ENCODE results near the gene RANGRF. TPM values are rescaled to one million over a fixed set of nuclear protein-coding genes. Genes with fewer than 3 reads are reported as not detected.

RANGRF gene
- total and polyA plus RNA-seq, 4 donors = 6.9 to 19.9 (median 8.9) TPM

- 91% methylated on average over 7 of the region's 7 CpGs for WGBS
- TF ChIP-seq RXRA (IDR thresholded peaks at IDR 0.05) (no peak), GABPA (IDR thresholded peaks at IDR 0.05 in 1 of 2, conservative IDR thresholded peaks at IDR 0.05 in 1 of 2) (no peak), MAX (IDR thresholded peaks at IDR 0.05) (no peak), YY1 (IDR thresholded peaks at IDR 0.05) (no peak), CTCF (IDR thresholded peaks at IDR 0.05; ENCODE audit: low read depth, low read length, missing input control) (no peak), NR2F2 (IDR thresholded peaks at IDR 0.05) (no peak), FOXA1 (IDR thresholded peaks at IDR 0.05) (no peak), FOXA2 (IDR thresholded peaks at IDR 0.05) (no peak), REST (IDR thresholded peaks at IDR 0.05) (no peak), ATF3 (IDR thresholded peaks at IDR 0.05) (no peak), HNF4G (IDR thresholded peaks at IDR 0.05) (no peak), TAF1 (conservative IDR thresholded peaks at IDR 0.05) (no peak), JUND (IDR thresholded peaks at IDR 0.05) (no peak), SP1 (IDR thresholded peaks at IDR 0.05) (no peak), HNF4A (conservative IDR thresholded peaks at IDR 0.05) (no peak), ZBTB33 (IDR thresholded peaks at IDR 0.05) (no peak)
These were observed 11.2 kb upstream of the RANGRF start for GRCh38 chr17:8277317-8277716.

GRCh38 chr17:8282345-8282744 lies 6.1 kb upstream of the RANGRF start:
- Histone ChIP-seq H3K4me3 (ENCODE audit: low read depth in 1 of 3, low read length in 3 of 3) (no peak overlapping the region), H3K27me3 (ENCODE audit: control insufficient read depth in 4 of 4, insufficient read depth in 4 of 4, low read length in 3 of 4) (no peaks in the 10 kb centered on the region), H3K27ac (ENCODE audit: low read depth in 1 of 2, low read length in 2 of 2) (no peak overlapping the region), H3K4me1 (ENCODE audit: control insufficient read depth in 4 of 4, insufficient read depth in 4 of 4, low read length in 3 of 4) (peaks cover 6 to 26% (median 23%) of the 10 kb centered on the region in 4 donors), H3K9ac (ENCODE audit: low read depth in 1 of 2, low read length in 2 of 2) (no peak overlapping the region), H3K9me3 (ENCODE audit: control insufficient read depth in 4 of 4, low read length in 3 of 4) (no peaks in the 10 kb centered on the region), H3K36me3 (ENCODE audit: control insufficient read depth in 4 of 4, insufficient read depth in 3 of 4, low read depth in 1 of 4, low read length in 3 of 4) (no peaks in the 10 kb centered on the region)
- 65% methylated on average over 3 of the region's 3 CpGs for whole genome bisulfite sequencing
- TF ChIP-seq YY1 (IDR thresholded peaks at IDR 0.05) = no peak
- TF ChIP-seq NR2F2 (IDR thresholded peaks at IDR 0.05) = no peak
- DNase-seq (ENCODE audit: low spot score) = no peak

More at GRCh38 chr17:8277317-8277716, 11.2 kb upstream of the RANGRF start:
- no peaks in the 10 kb centered on the region for H3K36me3 ChIP-seq (ENCODE audit: control insufficient read depth in 4 of 4, insufficient read depth in 3 of 4, low read depth in 1 of 4, low read length in 3 of 4)
- no peak overlapping the region for H3K9ac ChIP-seq (ENCODE audit: low read depth in 1 of 2, low read length in 2 of 2)
- no peak overlapping the region for H3K27ac ChIP-seq (ENCODE audit: low read depth in 1 of 2, low read length in 2 of 2)
- peaks cover 0 to 13% (median 8%) of the 10 kb centered on the region in 4 donors for H3K4me1 ChIP-seq (ENCODE audit: control insufficient read depth in 4 of 4, insufficient read depth in 4 of 4, low read length in 3 of 4)
- no peaks in the 10 kb centered on the region for H3K9me3 ChIP-seq (ENCODE audit: control insufficient read depth in 4 of 4, low read length in 3 of 4)
- H3K4me3 ChIP-seq (ENCODE audit: low read depth in 1 of 3, low read length in 3 of 3) = no peak overlapping the region
- H3K27me3 ChIP-seq (ENCODE audit: control insufficient read depth in 4 of 4, insufficient read depth in 4 of 4, low read length in 3 of 4) = no peaks in the 10 kb centered on the region
- DNase-seq (ENCODE audit: low spot score) = no peak

Data from liver (tissue), 9 donors.